Loucy (cell line): ENCODE measurements around the gene COL9A1.

Experiments used
- CTCF ChIP-seq: fragments of 200-600 bp; sonication (generic); conservative IDR thresholded peaks from 2 replicates; pipeline ENCODE4 v1.5.1; 2014; ENCODE audit warnings: mild to moderate bottlenecking, antibody characterized with exemption, low read length
- EZH2phosphoT487 ChIP-seq: fragments of 200-600 bp; IDR thresholded peaks from 2 replicates; pipeline ENCODE4 v1.6.1; 2018; ENCODE audit warnings: antibody characterized with exemption, mild to moderate bottlenecking, moderate library complexity, borderline replicate concordance

DNA sequence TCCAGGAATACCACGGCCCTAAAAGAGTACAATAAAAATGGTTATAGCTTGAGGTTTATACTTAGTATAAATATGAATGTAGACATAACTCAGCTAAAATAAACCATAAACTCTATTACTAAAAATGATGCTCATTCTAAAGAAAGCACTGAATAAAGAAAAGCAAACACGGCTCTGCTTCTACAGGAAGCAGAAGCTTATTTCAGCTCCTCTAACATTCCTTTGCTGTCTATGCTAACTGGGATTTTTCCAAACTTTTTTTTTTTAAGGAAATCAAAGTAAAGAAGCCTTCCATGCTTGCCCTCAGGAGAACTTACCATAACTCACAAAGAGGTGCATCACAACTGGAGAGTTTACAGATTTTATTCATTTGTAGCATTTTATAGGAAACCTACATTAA lies 30.8 kb downstream of the COL9A1 start:
- TF ChIP-seq CTCF (no peak), EZH2phosphoT487 (no peak)
